Measurements from ENCODE around the gene APLNR. TPM values are rescaled to one million over a fixed set of nuclear protein-coding genes. Genes with fewer than 3 reads are reported as not detected.

The APLNR gene
- total RNA-seq, 5 donors from 2014 or later (not counting 1 experiment from before 2014, with no cell fraction given) = not detected

DNA sequence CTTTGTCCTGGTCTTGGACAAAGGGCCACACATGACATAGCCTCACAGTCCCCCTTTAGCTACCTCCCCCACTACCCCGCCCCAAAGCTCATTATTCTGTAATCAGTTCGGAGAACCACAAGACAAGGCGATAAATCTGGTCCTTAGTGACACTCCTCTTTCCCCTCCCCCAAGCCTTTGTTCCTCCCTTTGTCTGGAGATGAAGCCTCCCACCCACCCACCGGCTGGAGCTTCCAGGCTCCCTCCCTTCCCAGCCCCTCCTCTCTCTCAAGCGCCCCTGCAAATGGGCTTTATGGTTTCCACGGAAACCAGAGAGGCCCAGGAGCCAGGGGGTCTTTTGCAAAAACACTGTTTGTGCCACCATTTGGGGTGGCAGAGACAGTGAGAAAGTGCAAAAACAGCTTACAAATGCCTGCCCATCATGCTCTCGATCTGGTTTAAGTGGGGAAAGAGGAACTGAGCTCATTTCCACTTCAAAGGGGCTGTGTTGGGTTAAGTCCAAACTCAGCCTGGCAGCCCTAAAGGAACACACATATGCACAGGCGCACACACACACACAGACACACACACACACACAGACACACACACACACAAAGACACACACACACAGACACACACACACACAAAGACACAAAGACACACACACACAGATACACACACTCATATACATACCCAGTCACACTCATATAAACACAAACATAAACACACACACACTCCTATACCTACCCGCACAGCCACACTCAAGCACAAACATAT, 23.5 kb downstream of the APLNR start:
- Mint-ChIP-seq H3K9me3 (no peaks in the 10 kb centered on the region), H3K27me3 (peaks cover 10 to 18% of the 10 kb centered on the region in 2 donors), H3K4me1 (no peaks in the 10 kb centered on the region), H3K27ac (no peak overlapping the region), H3K4me3 (no peak overlapping the region), H3K36me3 (no peaks in the 10 kb centered on the region)
- POLR2A ChIA-PET = no interaction called here
- WGBS (ENCODE audit: insufficient coverage) = 27% methylated on average over 6 of the region's 9 CpGs
- Histone ChIP-seq H3K36me3 (ENCODE audit: control insufficient read depth in 2 of 2, extremely low read depth in 1 of 2, insufficient read depth in 1 of 2, low read length in 1 of 2) (no peaks in the 10 kb centered on the region), H3K4me1 (ENCODE audit: control insufficient read depth in 1 of 2, extremely low read depth in 1 of 2, insufficient read depth in 2 of 2, low read length in 2 of 2) (no peaks in the 10 kb centered on the region), H3K27ac (ENCODE audit: low read length) (no peak overlapping the region), H3K4me3 (ENCODE audit: control insufficient read depth in 1 of 2, extremely low read depth in 1 of 2, low read length in 1 of 2) (no peak overlapping the region), H3K27me3 (replicated peaks in 1 of 2; ENCODE audit: control insufficient read depth in 2 of 2, extremely low read depth in 1 of 2, insufficient read depth in 2 of 2, low read length in 1 of 2) (peaks cover 0 to 16% of the 10 kb centered on the region in 2 experiments), H3K9me3 (no peaks in the 10 kb centered on the region)
- DNase-seq (no peak), ATAC-seq (replicated peaks in 1 of 4) (no peak)
- CTCF ChIA-PET = no interaction called here

DNA sequence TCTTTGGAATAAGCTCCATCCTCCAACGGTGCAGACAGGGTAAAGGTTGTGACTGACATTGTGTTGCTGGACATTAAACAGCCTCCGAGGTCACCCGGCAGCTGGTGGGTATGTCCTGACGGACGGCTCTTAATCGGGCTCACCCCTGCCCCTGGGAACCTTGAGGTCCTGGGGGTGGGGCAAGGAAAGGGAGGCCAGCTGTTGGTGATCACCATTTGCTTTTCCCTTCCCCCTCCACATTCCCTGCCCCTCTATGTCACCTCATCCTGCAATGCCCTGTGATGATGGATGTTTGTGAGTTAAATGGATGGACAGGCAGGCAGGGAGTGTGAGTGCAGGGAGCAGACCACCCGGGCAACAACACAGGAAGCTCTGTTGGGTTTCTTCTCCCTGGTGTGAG, 26.3 kb downstream of the APLNR start:
- no peak overlapping the region for H3K4me3 ChIP-seq (ENCODE audit: control insufficient read depth in 1 of 2, extremely low read depth in 1 of 2, low read length in 1 of 2)
- H3K36me3 ChIP-seq (ENCODE audit: control insufficient read depth in 2 of 2, extremely low read depth in 1 of 2, insufficient read depth in 1 of 2, low read length in 1 of 2) = no peaks in the 10 kb centered on the region
- 40% methylated on average over 3 of the region's 7 CpGs for WGBS (ENCODE audit: insufficient coverage)
- Mint-ChIP-seq H3K27ac (no peak overlapping the region), H3K27me3 (peaks cover 15 to 17% of the 10 kb centered on the region in 2 donors), H3K9me3 (no peaks in the 10 kb centered on the region), H3K36me3 (no peaks in the 10 kb centered on the region), H3K4me3 (no peak overlapping the region), H3K4me1 (no peaks in the 10 kb centered on the region)
- CTCF ChIA-PET = no interaction called here
- no peak for ATAC-seq (replicated peaks in 1 of 4)
- DNase-seq = no peak
- no peaks in the 10 kb centered on the region for H3K9me3 ChIP-seq
- no peak overlapping the region for H3K27ac ChIP-seq (ENCODE audit: low read length)
- peaks cover 0 to 20% of the 10 kb centered on the region in 2 experiments for H3K27me3 ChIP-seq (replicated peaks in 1 of 2; ENCODE audit: control insufficient read depth in 2 of 2, extremely low read depth in 1 of 2, insufficient read depth in 2 of 2, low read length in 1 of 2)
- POLR2A ChIA-PET = no interaction called here
- no peaks in the 10 kb centered on the region for H3K4me1 ChIP-seq (ENCODE audit: control insufficient read depth in 1 of 2, extremely low read depth in 1 of 2, insufficient read depth in 2 of 2, low read length in 2 of 2)

DNA sequence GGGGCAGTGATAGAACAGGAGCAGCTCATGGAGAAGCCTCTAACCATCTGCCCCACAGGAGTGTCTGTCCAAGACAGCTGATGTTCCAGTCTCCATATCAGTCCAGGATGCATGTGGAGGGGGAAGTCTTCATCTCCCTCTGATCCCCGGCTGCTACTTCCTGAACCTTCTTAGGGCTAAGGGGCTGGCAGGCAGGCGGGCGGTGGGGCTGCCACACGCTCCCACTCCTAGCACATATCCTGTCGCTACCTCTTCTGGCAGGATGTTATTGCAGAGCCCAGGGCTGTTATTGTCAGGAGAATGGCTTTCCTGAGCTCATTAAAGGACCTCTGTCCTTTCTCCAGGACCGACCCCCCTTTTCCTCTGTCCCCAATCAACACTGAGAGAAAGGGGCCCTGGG, 29.9 kb downstream of the APLNR start:
- ATAC-seq (replicated peaks in 1 of 4) = no peak
- no peaks in the 10 kb centered on the region for H3K9me3 Mint-ChIP-seq

DNA sequence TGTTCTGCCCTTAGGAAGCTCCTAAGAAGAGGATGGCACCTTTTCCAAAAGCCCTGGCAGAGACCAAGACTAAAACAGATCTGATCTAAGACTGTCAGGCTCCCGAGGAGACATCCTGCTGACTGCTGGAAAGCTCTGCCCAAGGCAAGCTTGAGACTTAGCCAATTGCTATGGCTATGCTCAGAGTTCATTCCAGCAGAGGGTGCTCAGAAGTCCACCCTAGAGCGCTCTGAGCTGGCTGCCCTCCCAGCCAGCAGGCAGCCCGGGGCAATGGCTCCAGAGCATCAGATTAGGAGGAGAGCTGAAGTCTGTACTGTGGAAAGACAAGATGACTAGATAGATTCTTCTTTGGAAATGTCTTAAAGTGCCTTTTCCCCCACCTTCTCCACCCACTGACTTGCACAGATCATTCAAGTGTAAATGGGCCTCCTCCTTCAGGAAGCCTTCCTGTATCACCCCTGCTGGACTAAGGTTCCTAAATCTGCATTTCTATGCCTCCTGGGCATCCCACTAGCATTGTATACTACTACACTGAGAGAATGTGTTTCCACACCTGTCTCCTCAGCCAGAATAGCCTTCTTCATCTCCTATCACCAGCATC, 31.9 kb downstream of the APLNR start:
- Mint-ChIP-seq H3K9me3 (no peaks in the 10 kb centered on the region), H3K27me3 (peaks cover 22 to 31% of the 10 kb centered on the region in 2 donors), H3K27ac (no peak overlapping the region), H3K4me1 (no peaks in the 10 kb centered on the region), H3K36me3 (no peaks in the 10 kb centered on the region), H3K4me3 (no peak overlapping the region)
- CTCF ChIA-PET = interaction anchor here in 1 of 2 donors (0.7 kb wide), 1 partner anchor 29 kb away, joined by 3 read pairs; no protein-coding TSS in a partner anchor
- Histone ChIP-seq H3K9me3 (no peaks in the 10 kb centered on the region), H3K4me1 (ENCODE audit: control insufficient read depth in 1 of 2, extremely low read depth in 1 of 2, insufficient read depth in 2 of 2, low read length in 2 of 2) (no peaks in the 10 kb centered on the region), H3K36me3 (ENCODE audit: control insufficient read depth in 2 of 2, extremely low read depth in 1 of 2, insufficient read depth in 1 of 2, low read length in 1 of 2) (no peaks in the 10 kb centered on the region), H3K27me3 (replicated peaks in 1 of 2; ENCODE audit: control insufficient read depth in 2 of 2, extremely low read depth in 1 of 2, insufficient read depth in 2 of 2, low read length in 1 of 2) (peaks cover 0 to 23% of the 10 kb centered on the region in 2 experiments), H3K4me3 (ENCODE audit: control insufficient read depth in 1 of 2, extremely low read depth in 1 of 2, low read length in 1 of 2) (no peak overlapping the region), H3K27ac (ENCODE audit: low read length) (no peak overlapping the region)
- DNase-seq (no peak), ATAC-seq (replicated peaks in 1 of 4) (no peak)
- POLR2A ChIA-PET = no interaction called here
- WGBS (ENCODE audit: insufficient coverage) = 60% methylated on average over 2 of the region's 3 CpGs

More for the DNA sequence above, 29.9 kb downstream of the APLNR start:
- Mint-ChIP-seq H3K4me3 (no peak overlapping the region), H3K36me3 (no peaks in the 10 kb centered on the region), H3K27ac (no peak overlapping the region), H3K4me1 (no peaks in the 10 kb centered on the region), H3K27me3 (peaks cover 24 to 31% of the 10 kb centered on the region in 2 donors)
- H3K9me3 ChIP-seq = no peaks in the 10 kb centered on the region
- H3K4me1 ChIP-seq (ENCODE audit: control insufficient read depth in 1 of 2, extremely low read depth in 1 of 2, insufficient read depth in 2 of 2, low read length in 2 of 2) = no peaks in the 10 kb centered on the region
- H3K36me3 ChIP-seq (ENCODE audit: control insufficient read depth in 2 of 2, extremely low read depth in 1 of 2, insufficient read depth in 1 of 2, low read length in 1 of 2) = no peaks in the 10 kb centered on the region
- ChIA-PET POLR2A (no interaction called here), CTCF (no interaction called here)
- H3K27ac ChIP-seq (ENCODE audit: low read length) = no peak overlapping the region
- no CpG with 5 or more reads among the region's 6 CpGs for WGBS (ENCODE audit: insufficient coverage)
- no peak overlapping the region for H3K4me3 ChIP-seq (ENCODE audit: control insufficient read depth in 1 of 2, extremely low read depth in 1 of 2, low read length in 1 of 2)
- H3K27me3 ChIP-seq (replicated peaks in 1 of 2; ENCODE audit: control insufficient read depth in 2 of 2, extremely low read depth in 1 of 2, insufficient read depth in 2 of 2, low read length in 1 of 2) = peaks cover 0 to 25% of the 10 kb centered on the region in 2 experiments
- no peak for DNase-seq

DNA sequence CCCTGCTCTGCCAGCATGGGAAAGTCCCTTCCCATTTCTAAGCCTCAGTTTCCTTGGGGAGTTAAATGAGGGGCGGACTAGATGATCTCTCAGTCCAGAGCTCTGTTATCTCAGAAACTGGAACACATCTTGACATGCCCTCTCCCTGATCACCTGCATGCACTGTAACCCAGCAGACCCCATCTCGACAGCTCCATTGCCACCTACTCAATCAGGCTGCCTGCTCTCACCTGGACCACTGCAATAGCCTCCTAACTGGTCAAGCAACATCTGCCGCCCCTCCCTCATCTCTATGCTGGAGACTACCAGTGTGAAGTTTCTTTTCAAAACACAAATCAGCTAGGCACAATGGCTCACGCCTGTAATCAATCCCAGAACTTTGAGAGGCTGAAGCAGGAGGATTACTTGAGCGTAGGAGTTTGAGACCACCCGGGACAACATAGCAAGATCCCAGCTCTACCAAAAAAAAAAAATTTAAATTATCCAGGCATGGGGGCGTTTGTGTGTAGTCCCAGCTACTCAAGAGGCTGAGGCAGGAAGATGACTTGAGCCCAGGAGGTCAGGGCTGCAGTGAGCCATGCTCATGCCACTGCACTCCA, 33.1 kb downstream of the APLNR start:
- no peaks in the 10 kb centered on the region for H3K36me3 ChIP-seq (ENCODE audit: control insufficient read depth in 2 of 2, extremely low read depth in 1 of 2, insufficient read depth in 1 of 2, low read length in 1 of 2)
- Mint-ChIP-seq H3K27ac (no peak overlapping the region), H3K36me3 (no peaks in the 10 kb centered on the region), H3K27me3 (peaks cover 22 to 28% of the 10 kb centered on the region in 2 donors), H3K9me3 (no peaks in the 10 kb centered on the region), H3K4me1 (no peaks in the 10 kb centered on the region), H3K4me3 (no peak overlapping the region)
- ChIA-PET POLR2A (no interaction called here), CTCF (interaction anchor here in 1 of 2 donors (0.6 to 0.7 kb wide), 2 partner anchors 28 to 101 kb away, joined by 3 read pairs; no protein-coding TSS in a partner anchor)
- DNase-seq (no peak), ATAC-seq (replicated peaks in 1 of 4) (no peak)
- no peaks in the 10 kb centered on the region for H3K4me1 ChIP-seq (ENCODE audit: control insufficient read depth in 1 of 2, extremely low read depth in 1 of 2, insufficient read depth in 2 of 2, low read length in 2 of 2)
- no peaks in the 10 kb centered on the region for H3K9me3 ChIP-seq
- 40% methylated on average over 2 of the region's 7 CpGs for WGBS (ENCODE audit: insufficient coverage)
- H3K27ac ChIP-seq (ENCODE audit: low read length) = no peak overlapping the region
- H3K4me3 ChIP-seq (ENCODE audit: control insufficient read depth in 1 of 2, extremely low read depth in 1 of 2, low read length in 1 of 2) = no peak overlapping the region
- H3K27me3 ChIP-seq (replicated peaks in 1 of 2; ENCODE audit: control insufficient read depth in 2 of 2, extremely low read depth in 1 of 2, insufficient read depth in 2 of 2, low read length in 1 of 2) = peaks cover 0 to 23% of the 10 kb centered on the region in 2 experiments

DNA sequence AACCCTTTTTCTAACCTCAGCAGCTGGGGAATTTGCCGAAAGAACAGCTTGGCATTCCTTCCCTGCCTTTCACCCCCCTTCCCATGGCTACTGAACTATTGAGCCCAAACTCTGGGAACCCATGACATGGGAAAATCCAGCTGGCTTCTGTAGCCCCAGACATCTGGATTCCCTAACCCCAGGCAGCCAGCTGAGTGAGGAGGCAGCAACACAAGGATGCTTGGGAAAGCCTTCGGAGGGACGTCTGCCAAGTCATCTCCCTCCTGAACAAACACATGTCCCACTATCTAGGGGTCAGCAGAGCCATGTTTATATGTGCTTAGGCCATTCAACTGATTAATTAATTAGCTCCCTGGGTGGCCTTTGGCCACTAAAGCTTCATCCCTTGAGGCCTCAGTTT, 33.7 kb downstream of the APLNR start:
- Histone ChIP-seq H3K9me3 (no peaks in the 10 kb centered on the region), H3K4me1 (ENCODE audit: control insufficient read depth in 1 of 2, extremely low read depth in 1 of 2, insufficient read depth in 2 of 2, low read length in 2 of 2) (no peaks in the 10 kb centered on the region), H3K4me3 (ENCODE audit: control insufficient read depth in 1 of 2, extremely low read depth in 1 of 2, low read length in 1 of 2) (no peak overlapping the region), H3K36me3 (ENCODE audit: control insufficient read depth in 2 of 2, extremely low read depth in 1 of 2, insufficient read depth in 1 of 2, low read length in 1 of 2) (no peaks in the 10 kb centered on the region), H3K27me3 (replicated peaks in 1 of 2; ENCODE audit: control insufficient read depth in 2 of 2, extremely low read depth in 1 of 2, insufficient read depth in 2 of 2, low read length in 1 of 2) (peaks cover 0 to 23% of the 10 kb centered on the region in 2 experiments), H3K27ac (ENCODE audit: low read length) (no peak overlapping the region)
- peaks cover 22 to 23% of the 10 kb centered on the region in 2 donors for H3K27me3 Mint-ChIP-seq
- DNase-seq (no peak), ATAC-seq (replicated peaks in 1 of 4) (no peak)
- no peak overlapping the region for H3K4me3 Mint-ChIP-seq
- H3K36me3 Mint-ChIP-seq = no peaks in the 10 kb centered on the region
- H3K4me1 Mint-ChIP-seq = no peaks in the 10 kb centered on the region
- CTCF ChIA-PET = no interaction called here
- no peak overlapping the region for H3K27ac Mint-ChIP-seq
- H3K9me3 Mint-ChIP-seq = no peaks in the 10 kb centered on the region
- POLR2A ChIA-PET = no interaction called here
- WGBS (ENCODE audit: insufficient coverage) = 85% methylated on average over 2 of the region's 3 CpGs

Data from T-cell (primary cell).